Gastrocnemius medialis (tissue), 4 donors: ENCODE data around the gene TENM3.

Experiments used
- CTCF ChIP-seq, 5 experiments: fragments of 450-650 bp in 3 of 5; fragments of 200-600 bp in 2 of 5; sonication (generic) in 2 of 5; IDR thresholded peaks in 4 of 5; conservative IDR thresholded peaks in 1 of 5; 1 replicate in 4 of 5; 2 replicates in 1 of 5; pipeline ENCODE4 v1.5.1; 2016 to 2019; ENCODE audit warnings: antibody characterized with exemption in 5 of 5, mild to moderate bottlenecking in 3 of 5, moderate library complexity in 3 of 5
- POLR2A ChIP-seq, 2 donors: fragments of 450-650 bp; IDR thresholded peaks; one replicate each; pipeline ENCODE4 v1.6.1; 2017; ENCODE audit warnings: antibody characterized with exemption in 2 of 2, mild to moderate bottlenecking in 2 of 2, moderate library complexity in 2 of 2

GRCh38 chr4:182695842-182696241 is 452.6 kb downstream of the TENM3 start:
- TF ChIP-seq CTCF (IDR thresholded peaks at IDR 0.05 in 4 of 5, conservative IDR thresholded peaks at IDR 0.05 in 1 of 5), result no peak
- no peak for TF ChIP-seq POLR2A (IDR thresholded peaks at IDR 0.05)
